HepG2 (cell line): ENCODE measurements around the gene SUPT6H. TPM values are rescaled to one million over a fixed set of nuclear protein-coding genes. Genes with fewer than 3 reads are reported as not detected.

ENCODE experiments used
- FOXK1 ChIP-seq: sonication (generic); formaldehyde crosslinking; IDR thresholded peaks from 2 replicates; pipeline ENCODE4 v1.4.0; 2020; ENCODE audit warnings: low read depth, missing genetic modification reagents, borderline replicate concordance
- GABPB1 ChIP-seq: IDR thresholded peaks from 2 replicates; pipeline ENCODE4 v1.6.1; 2016; ENCODE audit warnings: mild to moderate bottlenecking, missing genetic modification reagents, moderate library complexity, missing compliant biosample characterization
- KLF13 ChIP-seq: sonication (generic); formaldehyde crosslinking; IDR thresholded peaks from 2 replicates; pipeline ENCODE4 v1.4.0; 2020; ENCODE audit warnings: mild to moderate bottlenecking, missing genetic modification reagents
- MYC ChIP-seq: sonication (generic); formaldehyde crosslinking; IDR thresholded peaks from 2 replicates; pipeline ENCODE4 v1.9.0; 2021; ENCODE audit warnings: missing genetic modification reagents, borderline replicate concordance
- NFAT5 ChIP-seq: sonication (generic); formaldehyde crosslinking; IDR thresholded peaks from 2 replicates; pipeline ENCODE4 v1.4.0; 2020; ENCODE audit warnings: missing genetic modification reagents
- NONO ChIP-seq, 2 experiments: fragments of 450-650 bp in 1 of 2; sonication (generic) in 1 of 2; formaldehyde crosslinking in 1 of 2; IDR thresholded peaks in 1 of 2; conservative IDR thresholded peaks in 1 of 2; 2 replicates each; pipeline versions ENCODE4 v1.6.1 to v1.8.0; 2017 to 2022; ENCODE audit warnings: mild to moderate bottlenecking in 1 of 2, missing genetic modification reagents in 1 of 2, moderate library complexity in 1 of 2
- POGZ ChIP-seq: sonication (generic); formaldehyde crosslinking; IDR thresholded peaks from 2 replicates; pipeline ENCODE4 v1.4.0; 2020; ENCODE audit warnings: mild to moderate bottlenecking, missing genetic modification reagents
- PRPF4 ChIP-seq: fragments of 200-400 bp; formaldehyde crosslinking; IDR thresholded peaks from 2 replicates; pipeline ENCODE4 v1.6.1; 2016; ENCODE audit warnings: low read length, low read depth; ENCODE audit not compliant: poor library complexity, severe bottlenecking
- REST ChIP-seq, 2 experiments: IDR thresholded peaks; 2 replicates each; pipeline ENCODE4 v1.6.1; 2011 to 2012; ENCODE audit warnings: low read length in 2 of 2, borderline replicate concordance in 1 of 2, low read depth in 1 of 2, mild to moderate bottlenecking in 1 of 2, moderate library complexity in 1 of 2
- SIX4 ChIP-seq: sonication (generic); formaldehyde crosslinking; IDR thresholded peaks from 2 replicates; pipeline ENCODE4 v1.4.0; 2020; ENCODE audit warnings: missing genetic modification reagents
- TRIM22 ChIP-seq: fragments of 450-650 bp; IDR thresholded peaks from 2 replicates; pipeline ENCODE4 v1.6.1; 2017
- ZC3H4 ChIP-seq: sonication (generic); formaldehyde crosslinking; IDR thresholded peaks from 2 replicates; pipeline ENCODE4 v1.4.0; 2020; ENCODE audit warnings: missing genetic modification reagents, borderline replicate concordance
- ZNF251 ChIP-seq: sonication (generic); formaldehyde crosslinking; IDR thresholded peaks from 2 replicates; pipeline ENCODE4 v1.9.0; 2021; ENCODE audit warnings: mild to moderate bottlenecking, missing genetic modification reagents
- ZNF343 ChIP-seq: sonication (generic); formaldehyde crosslinking; IDR thresholded peaks from 2 replicates; pipeline ENCODE4 v1.4.0; 2020; ENCODE audit warnings: mild to moderate bottlenecking, missing genetic modification reagents
- ZNF75D ChIP-seq: sonication (generic); formaldehyde crosslinking; IDR thresholded peaks from 2 replicates; pipeline ENCODE4 v1.8.1; 2023; ENCODE audit warnings: missing genetic modification reagents, mild to moderate bottlenecking, borderline replicate concordance
- ZSCAN9 ChIP-seq: IDR thresholded peaks from 2 replicates; pipeline ENCODE4 v1.6.1; 2016; ENCODE audit warnings: borderline replicate concordance
- polyA plus RNA-seq, 8 experiments: library from polyadenylated mRNA; depleted of rRNA in 3 of 8; stranded (reverse) in 7 of 8; unstranded in 1 of 8; fragments of >200 nt; fragmentation: Illumina TruSeq in 4 of 8; extraction: Trizol in 4 of 8; gene quantifications; 2 replicates each; pipeline versions ENCODE4 v1.2.1 to v1.2.3, GENCODE V29; 2011 to 2016; ENCODE audit warnings: low read depth in 4 of 8, missing spikeins in 1 of 8, mixed read lengths in 1 of 8; ENCODE audit not compliant: insufficient read depth in 1 of 8
- total RNA-seq, 5 experiments: library from RNA; depleted of rRNA; stranded (reverse); fragments of >200 nt; fragmentation: Illumina TruSeq; extraction: Trizol; gene quantifications; 2 replicates each; pipeline ENCODE4 v1.2.3, GENCODE V29; 2016; ENCODE audit warnings: low read depth in 1 of 5
- TF ChIP-seq, protein P1 (sequence below): sonication (generic); formaldehyde crosslinking; IDR thresholded peaks from 2 replicates; pipeline ENCODE4 v1.8.1; 2022; ENCODE audit warnings: mild to moderate bottlenecking, missing genetic modification reagents

Gene SUPT6H
- total and polyA plus RNA-seq, 2 of the 13 experiments (the other 11 are each of a cell fraction or from before 2014, with no cell fraction given): 32.7 to 39.9 TPM

DNA sequence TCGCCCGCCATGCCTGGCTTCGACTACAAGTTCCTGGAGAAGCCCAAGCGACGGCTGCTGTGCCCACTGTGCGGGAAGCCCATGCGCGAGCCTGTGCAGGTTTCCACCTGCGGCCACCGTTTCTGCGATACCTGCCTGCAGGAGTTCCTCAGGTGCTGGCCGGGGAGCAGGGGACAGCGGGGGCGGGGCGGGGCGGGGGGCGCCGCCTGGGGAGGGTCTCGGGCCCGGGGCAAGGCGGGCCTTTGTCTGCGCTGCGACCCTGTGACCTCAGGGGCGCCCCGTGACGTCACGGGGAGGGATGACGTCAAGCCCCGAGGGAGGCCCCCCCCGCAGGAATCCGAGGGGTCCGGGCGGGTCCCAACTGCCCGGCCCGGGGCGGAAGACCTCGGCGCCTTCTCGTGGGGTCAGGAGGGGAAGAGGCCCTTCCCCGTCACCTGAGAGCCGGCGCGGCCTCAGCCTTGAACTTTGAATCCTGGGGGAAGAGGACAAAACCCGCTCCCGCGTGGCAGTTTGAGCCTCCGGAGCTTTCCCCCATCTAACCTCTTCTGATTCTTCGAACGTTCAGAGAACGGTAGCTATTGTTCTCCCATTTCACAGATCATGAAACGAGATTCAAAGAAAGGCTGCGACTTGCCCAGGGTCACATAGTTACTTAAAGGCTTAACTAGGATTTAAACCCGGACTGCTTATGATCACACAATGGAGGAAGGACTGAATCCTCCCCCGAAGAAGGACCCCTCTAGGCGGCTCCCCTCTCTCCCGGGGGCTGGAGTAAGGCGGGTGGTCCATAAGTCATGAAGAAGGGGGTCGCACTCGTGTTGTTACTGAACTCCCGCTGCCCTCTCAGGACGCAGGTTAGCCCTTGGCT is 82.3 kb downstream of the SUPT6H start (continued):
- no peak for TF ChIP-seq ZNF75D (CRISPR knock-in tag)
- TF ChIP-seq PRPF4: no peak
- no peak; a peak in 1 of 4 replicates for TF ChIP-seq REST (IDR thresholded peaks at IDR 0.05; ENCODE audit: borderline replicate concordance in 1 of 2, low read depth in 1 of 2, low read length in 2 of 2)
- TF ChIP-seq ZNF251 (CRISPR knock-in tag): no peak
- TF ChIP-seq SIX4 (CRISPR knock-in tag): no peak
- no peak for TF ChIP-seq POGZ (CRISPR knock-in tag)
- TF ChIP-seq ZSCAN9 (CRISPR knock-in tag): no peak
- no peak for TF ChIP-seq KLF13
- TF ChIP-seq NONO (IDR thresholded peaks at IDR 0.05): no peak
- TF ChIP-seq NONO (CRISPR knock-in tag; conservative IDR thresholded peaks at IDR 0.05): 0 out of 2 replicates have a peak, but pooled peaks have one; percentile 45
- TF ChIP-seq NFAT5 (CRISPR knock-in tag): no peak; the same call in 1 of the 2 replicates
- TF ChIP-seq TRIM22: no peak
- TF ChIP-seq ZC3H4 (CRISPR knock-in tag): no peak
- TF ChIP-seq ZNF343 (CRISPR knock-in tag): no peak; the same call in 1 of the 2 replicates
- TF ChIP-seq, protein P1, sequence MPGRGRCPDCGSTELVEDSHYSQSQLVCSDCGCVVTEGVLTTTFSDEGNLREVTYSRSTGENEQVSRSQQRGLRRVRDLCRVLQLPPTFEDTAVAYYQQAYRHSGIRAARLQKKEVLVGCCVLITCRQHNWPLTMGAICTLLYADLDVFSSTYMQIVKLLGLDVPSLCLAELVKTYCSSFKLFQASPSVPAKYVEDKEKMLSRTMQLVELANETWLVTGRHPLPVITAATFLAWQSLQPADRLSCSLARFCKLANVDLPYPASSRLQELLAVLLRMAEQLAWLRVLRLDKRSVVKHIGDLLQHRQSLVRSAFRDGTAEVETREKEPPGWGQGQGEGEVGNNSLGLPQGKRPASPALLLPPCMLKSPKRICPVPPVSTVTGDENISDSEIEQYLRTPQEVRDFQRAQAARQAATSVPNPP (CRISPR knock-in tag): no peak
- peak; percentile 53 for TF ChIP-seq GABPB1 (CRISPR knock-in tag)
- TF ChIP-seq MYC: peak; percentile 93
- TF ChIP-seq FOXK1 (CRISPR knock-in tag): peak; percentile 31; the same call in 1 of the 2 replicates
